Measurements from ENCODE around the gene BBS9.

Gene BBS9

DNA sequence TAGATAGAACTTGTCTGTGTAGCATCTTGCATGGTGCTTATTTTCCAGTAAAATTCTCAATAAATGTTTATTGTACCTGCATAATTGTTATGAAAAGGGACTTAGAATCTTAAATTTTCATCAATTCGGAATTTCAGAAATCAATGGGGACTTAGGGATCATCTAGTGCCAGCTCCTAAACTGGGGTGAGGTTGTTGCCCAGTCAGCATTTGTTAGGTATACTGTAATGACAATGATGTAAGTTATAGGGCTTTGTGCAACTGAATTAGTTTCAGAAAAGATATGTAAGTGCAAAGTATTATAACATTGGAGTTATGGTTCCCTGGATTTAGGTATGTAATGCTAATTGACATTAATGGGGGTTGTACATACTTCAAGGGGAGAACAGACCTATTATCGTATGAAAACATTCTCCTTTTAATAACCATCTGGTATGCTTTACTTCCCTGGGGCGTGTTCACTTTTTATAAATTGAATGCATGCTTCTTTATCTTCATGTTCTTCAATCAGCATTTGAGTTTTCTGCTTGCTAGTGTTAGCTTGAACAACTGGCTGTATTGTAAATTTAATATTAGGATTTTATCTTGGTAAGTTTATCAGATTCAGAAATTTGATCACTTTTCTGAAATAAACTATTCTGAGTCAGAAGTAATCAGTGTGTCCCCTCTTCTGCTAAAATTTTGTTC, 270.3 kb downstream of the BBS9 start:
- FAIRE-seq (no peak), DNase-seq (ENCODE audit: insufficient read length, low spot score) (no peak)
- TF ChIP-seq SPI1 (IDR thresholded peaks at IDR 0.05; ENCODE audit: low read depth, low read length), result no peak
- no peak for TF ChIP-seq PAX5 (IDR thresholded peaks at IDR 0.05; ENCODE audit: insufficient read depth, low read length, severe bottlenecking)
- TF ChIP-seq TAF1 (IDR thresholded peaks at IDR 0.05; ENCODE audit: low read depth, low read length), result no peak
- TF ChIP-seq POU2F2 (IDR thresholded peaks at IDR 0.05; ENCODE audit: low read depth, low read length), result no peak
- no peak for TF ChIP-seq POLR2A (IDR thresholded peaks at IDR 0.05; ENCODE audit: low read depth, low read length)
- no peak for TF ChIP-seq POLR2AphosphoS5 (IDR thresholded peaks at IDR 0.05; ENCODE audit: low read depth, low read length)

DNA sequence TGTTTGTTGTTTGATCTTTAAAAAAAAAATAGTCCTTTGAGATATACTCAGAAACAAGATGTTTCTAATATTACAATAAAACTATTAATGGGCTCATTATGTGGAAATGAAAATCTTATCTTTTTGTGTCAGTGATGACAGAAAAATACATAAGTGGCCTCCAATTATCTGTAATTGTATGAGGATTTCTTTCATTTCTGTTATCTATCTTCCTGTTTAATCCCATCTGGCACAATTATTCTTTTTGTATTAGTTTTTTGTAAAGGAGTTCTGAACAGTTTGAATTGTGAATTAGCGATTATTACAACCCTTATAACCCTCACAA, 270.8 kb downstream of the BBS9 start:
- DNase-seq (ENCODE audit: insufficient read length, low spot score), result no peak
- no peak for TF ChIP-seq PAX5 (IDR thresholded peaks at IDR 0.05; ENCODE audit: insufficient read depth, low read length, severe bottlenecking)
- no peak for TF ChIP-seq POU2F2 (IDR thresholded peaks at IDR 0.05; ENCODE audit: low read depth, low read length)
- no peak for TF ChIP-seq POLR2AphosphoS5 (IDR thresholded peaks at IDR 0.05; ENCODE audit: low read depth, low read length)
- no peak for TF ChIP-seq POLR2A (IDR thresholded peaks at IDR 0.05; ENCODE audit: low read depth, low read length)
- no peak for TF ChIP-seq TAF1 (IDR thresholded peaks at IDR 0.05; ENCODE audit: low read depth, low read length)
- TF ChIP-seq SPI1 (IDR thresholded peaks at IDR 0.05; ENCODE audit: low read depth, low read length), result no peak
- no peak for FAIRE-seq

DNA sequence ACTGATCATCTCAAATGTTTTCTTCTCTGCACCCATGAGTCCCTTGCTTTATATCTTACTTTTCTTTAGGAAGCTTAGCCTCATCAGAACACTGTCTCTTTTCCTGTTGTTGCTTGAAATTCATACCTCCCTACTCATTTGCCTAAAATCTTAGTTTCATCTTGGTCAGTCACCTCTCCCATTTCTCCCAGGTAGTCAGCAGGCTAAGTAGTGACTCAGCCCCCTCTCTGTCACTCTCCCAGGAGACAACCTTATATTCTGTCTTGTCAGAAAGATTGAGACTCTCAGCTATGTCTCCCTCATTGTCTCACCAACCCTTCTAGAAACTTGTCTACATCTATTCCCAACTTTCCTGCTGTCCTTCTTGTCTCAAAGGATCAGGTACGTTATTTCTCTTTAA, 280.9 kb downstream of the BBS9 start:
- DNase-seq (ENCODE audit: insufficient read length, low spot score) (no peak), FAIRE-seq (no peak)
- TF ChIP-seq PAX5 (IDR thresholded peaks at IDR 0.05; ENCODE audit: insufficient read depth, low read length, severe bottlenecking) (no peak), TAF1 (IDR thresholded peaks at IDR 0.05; ENCODE audit: low read depth, low read length) (no peak), SPI1 (IDR thresholded peaks at IDR 0.05; ENCODE audit: low read depth, low read length) (no peak), POLR2A (IDR thresholded peaks at IDR 0.05; ENCODE audit: low read depth, low read length) (no peak), POU2F2 (IDR thresholded peaks at IDR 0.05; ENCODE audit: low read depth, low read length) (no peak)

GRCh38 chr7:33411020-33411419, 281.7 kb downstream of the BBS9 start:
- FAIRE-seq (no peak), DNase-seq (ENCODE audit: insufficient read length, low spot score) (no peak)
- TF ChIP-seq SPI1 (IDR thresholded peaks at IDR 0.05; ENCODE audit: low read depth, low read length) (no peak), POLR2AphosphoS5 (IDR thresholded peaks at IDR 0.05; ENCODE audit: low read depth, low read length) (no peak), POU2F2 (IDR thresholded peaks at IDR 0.05; ENCODE audit: low read depth, low read length) (no peak), PAX5 (IDR thresholded peaks at IDR 0.05; ENCODE audit: insufficient read depth, low read length, severe bottlenecking) (no peak), TAF1 (IDR thresholded peaks at IDR 0.05; ENCODE audit: low read depth, low read length) (no peak), POLR2A (IDR thresholded peaks at IDR 0.05; ENCODE audit: low read depth, low read length) (no peak)

DNA sequence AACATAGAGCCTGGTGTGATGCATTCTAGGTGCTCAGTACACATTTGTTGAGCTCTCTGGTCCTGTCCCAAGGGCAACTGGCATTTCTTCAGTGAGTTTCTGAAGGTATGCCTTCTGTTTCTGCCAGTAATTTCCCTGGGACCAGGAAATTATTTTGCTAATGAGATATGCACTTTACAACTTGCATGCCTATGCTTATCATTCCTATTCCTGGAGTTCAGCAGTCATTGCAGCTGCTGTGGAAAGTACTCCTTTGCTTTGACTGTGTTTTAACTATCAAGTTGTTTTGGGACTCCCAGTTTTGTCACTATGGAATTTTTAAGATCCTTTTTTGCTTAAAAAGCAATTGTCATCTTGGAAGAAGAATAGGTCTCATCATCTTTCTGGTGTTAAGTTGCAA, 283.0 kb downstream of the BBS9 start:
- no peak for FAIRE-seq
- no peak for DNase-seq (ENCODE audit: insufficient read length, low spot score)
- no peak for TF ChIP-seq PAX5 (IDR thresholded peaks at IDR 0.05; ENCODE audit: insufficient read depth, low read length, severe bottlenecking)
- no peak for TF ChIP-seq POLR2AphosphoS5 (IDR thresholded peaks at IDR 0.05; ENCODE audit: low read depth, low read length)
- TF ChIP-seq POLR2A (IDR thresholded peaks at IDR 0.05; ENCODE audit: low read depth, low read length), result no peak
- TF ChIP-seq POU2F2 (IDR thresholded peaks at IDR 0.05; ENCODE audit: low read depth, low read length), result no peak
- no peak for TF ChIP-seq SPI1 (IDR thresholded peaks at IDR 0.05; ENCODE audit: low read depth, low read length)
- no peak for TF ChIP-seq TAF1 (IDR thresholded peaks at IDR 0.05; ENCODE audit: low read depth, low read length)

DNA sequence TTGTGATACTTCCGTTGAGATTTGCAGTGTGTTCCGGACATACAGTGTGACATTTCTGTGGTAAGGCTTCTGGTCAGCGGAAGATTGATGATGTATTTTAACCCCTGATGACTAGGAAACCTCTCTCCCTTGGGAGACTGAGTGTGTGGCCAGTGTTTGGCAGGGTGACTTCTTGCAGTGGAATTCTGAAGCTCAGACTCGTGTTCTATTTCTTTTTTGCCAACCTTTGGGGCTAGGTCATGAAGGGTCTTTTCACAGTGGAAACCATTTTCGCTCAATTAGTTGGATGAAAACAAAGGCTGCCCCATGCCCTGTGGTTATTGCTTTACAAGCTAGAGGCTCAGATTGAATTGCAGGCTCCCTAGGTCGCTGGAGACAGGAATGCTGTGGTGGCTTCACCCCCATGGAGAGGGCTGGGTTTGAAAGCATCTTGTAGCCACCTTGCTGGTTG, 288.9 kb downstream of the BBS9 start:
- FAIRE-seq, result no peak
- no peak for TF ChIP-seq POLR2A (IDR thresholded peaks at IDR 0.05; ENCODE audit: low read depth, low read length)
- no peak for TF ChIP-seq PAX5 (IDR thresholded peaks at IDR 0.05; ENCODE audit: insufficient read depth, low read length, severe bottlenecking)
- TF ChIP-seq TAF1 (IDR thresholded peaks at IDR 0.05; ENCODE audit: low read depth, low read length), result no peak
- TF ChIP-seq POU2F2 (IDR thresholded peaks at IDR 0.05; ENCODE audit: low read depth, low read length), result no peak
- no peak for TF ChIP-seq POLR2AphosphoS5 (IDR thresholded peaks at IDR 0.05; ENCODE audit: low read depth, low read length)
- no peak for TF ChIP-seq SPI1 (IDR thresholded peaks at IDR 0.05; ENCODE audit: low read depth, low read length)
- DNase-seq (ENCODE audit: insufficient read length, low spot score), result no peak

DNA sequence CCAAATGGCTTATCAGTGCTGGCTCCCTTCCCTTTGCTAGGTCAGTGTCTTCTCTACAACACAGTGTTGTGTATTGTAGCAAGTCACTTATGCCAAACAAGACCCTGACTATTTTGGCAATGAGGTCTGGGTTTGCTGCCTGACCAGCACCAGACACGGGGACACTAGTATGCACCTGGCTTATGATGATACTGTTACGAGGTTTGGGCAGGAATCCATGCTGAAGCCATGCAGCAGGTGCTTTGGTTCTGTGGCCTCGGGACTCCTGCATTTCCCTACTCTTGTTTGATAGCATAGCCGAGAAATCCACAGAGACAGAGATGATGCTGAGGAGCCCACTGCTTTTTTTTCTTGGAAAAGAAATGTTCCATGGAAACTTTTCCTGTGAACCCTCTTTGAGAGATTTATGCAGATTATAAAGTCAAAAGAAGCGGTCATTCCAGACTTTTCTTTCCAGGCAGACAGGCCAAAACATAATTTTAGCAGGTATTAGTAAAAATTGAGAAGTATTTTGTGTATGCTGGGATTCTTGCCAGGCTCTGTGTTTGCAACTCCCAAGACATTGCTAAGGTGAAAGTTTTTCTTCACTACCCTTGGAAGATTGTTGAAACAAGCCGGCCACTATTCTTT, 291.1 kb downstream of the BBS9 start:
- no peak for TF ChIP-seq POLR2AphosphoS5 (IDR thresholded peaks at IDR 0.05; ENCODE audit: low read depth, low read length)
- TF ChIP-seq PAX5 (IDR thresholded peaks at IDR 0.05; ENCODE audit: insufficient read depth, low read length, severe bottlenecking), result no peak
- no peak for TF ChIP-seq SPI1 (IDR thresholded peaks at IDR 0.05; ENCODE audit: low read depth, low read length)
- no peak for TF ChIP-seq POU2F2 (IDR thresholded peaks at IDR 0.05; ENCODE audit: low read depth, low read length)
- no peak for TF ChIP-seq TAF1 (IDR thresholded peaks at IDR 0.05; ENCODE audit: low read depth, low read length)
- TF ChIP-seq POLR2A (IDR thresholded peaks at IDR 0.05; ENCODE audit: low read depth, low read length), result no peak
- FAIRE-seq, result no peak
- no peak for DNase-seq (ENCODE audit: insufficient read length, low spot score)

DNA sequence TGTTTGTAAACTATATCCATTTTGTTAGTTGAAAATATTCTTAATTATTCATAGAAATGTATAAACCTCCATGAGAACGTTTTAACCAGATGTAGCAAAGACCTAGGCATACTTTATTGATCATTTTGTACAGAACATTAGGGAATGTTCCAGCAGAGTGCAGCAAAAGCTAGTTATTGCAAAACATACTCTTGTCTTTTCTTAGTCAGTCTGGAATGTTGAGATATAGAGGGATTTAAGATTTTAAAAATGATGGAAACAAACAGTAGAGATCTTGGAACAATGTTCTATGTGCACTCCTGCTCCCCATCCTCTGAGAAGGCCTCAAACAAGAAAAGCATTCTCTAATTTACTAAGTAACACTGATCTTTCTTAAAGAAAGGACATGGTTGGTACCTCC, 292.1 kb downstream of the BBS9 start:
- FAIRE-seq, result no peak
- no peak for TF ChIP-seq POLR2A (IDR thresholded peaks at IDR 0.05; ENCODE audit: low read depth, low read length)
- no peak for TF ChIP-seq TAF1 (IDR thresholded peaks at IDR 0.05; ENCODE audit: low read depth, low read length)
- DNase-seq (ENCODE audit: insufficient read length, low spot score), result no peak

DNA sequence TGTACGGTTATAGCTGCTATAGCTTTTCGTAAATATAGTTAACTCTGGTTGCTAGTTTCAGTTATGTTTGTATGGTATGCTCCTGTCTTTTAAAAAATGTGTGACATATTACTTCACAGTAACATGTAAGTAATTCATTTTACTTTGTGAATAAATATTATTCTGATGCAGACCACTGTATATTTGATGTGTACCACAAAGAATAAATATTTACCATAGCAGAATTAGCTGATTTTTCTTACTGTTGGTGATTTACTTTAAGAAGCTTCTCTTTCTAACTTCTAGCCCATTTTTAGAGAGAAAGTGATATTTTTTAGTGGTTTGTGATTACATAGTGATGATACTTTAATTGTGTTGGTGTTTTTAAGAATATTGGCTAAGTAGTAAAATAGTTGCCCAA, 292.8 kb downstream of the BBS9 start:
- TF ChIP-seq POU2F2 (IDR thresholded peaks at IDR 0.05; ENCODE audit: low read depth, low read length), result no peak
- TF ChIP-seq POLR2AphosphoS5 (IDR thresholded peaks at IDR 0.05; ENCODE audit: low read depth, low read length), result no peak
- TF ChIP-seq TAF1 (IDR thresholded peaks at IDR 0.05; ENCODE audit: low read depth, low read length), result no peak
- no peak for TF ChIP-seq POLR2A (IDR thresholded peaks at IDR 0.05; ENCODE audit: low read depth, low read length)
- no peak for TF ChIP-seq SPI1 (IDR thresholded peaks at IDR 0.05; ENCODE audit: low read depth, low read length)
- TF ChIP-seq PAX5 (IDR thresholded peaks at IDR 0.05; ENCODE audit: insufficient read depth, low read length, severe bottlenecking), result no peak
- no peak for FAIRE-seq
- DNase-seq (ENCODE audit: insufficient read length, low spot score), result no peak

All from GM12891 (cell line).